GM21528 (cell line): ENCODE results near the gene FAM193A.
"Not testable (repeated sequence)": the region's sequence is repeated elsewhere in the genome, so short reads cannot be mapped to it uniquely, and the experiment has no call there.

Experiments
- ATAC-seq: cut with Tn5 transposase; IDR thresholded peaks from one replicate; pipeline ENCODE4 v1.9.1; 2021; ENCODE audit warnings: mild to moderate bottlenecking, moderate library complexity; ENCODE audit not compliant: unreplicated experiment, low FRiP score

The FAM193A gene

GRCh38 chr4:2598511-2599303, 62.3 kb downstream of the FAM193A start:
- peak; percentile 62 for ATAC-seq

GRCh38 chr4:2599304-2599654, 62.8 kb downstream of the FAM193A start:
- ATAC-seq = peak; percentile 29

- ATAC-seq = no peak
These were observed 64.4 kb downstream of the FAM193A start for GRCh38 chr4:2600878-2601277.

- no peak for ATAC-seq
These were observed 68.2 kb downstream of the FAM193A start for GRCh38 chr4:2604614-2605013.

GRCh38 chr4:2606960-2607506, 70.6 kb downstream of the FAM193A start:
- ATAC-seq = no peak

- no peak for ATAC-seq
These were observed 71.4 kb downstream of the FAM193A start for GRCh38 chr4:2607822-2608221.

GRCh38 chr4:2608291-2608690, 71.8 kb downstream of the FAM193A start:
- ATAC-seq = no peak

GRCh38 chr4:2615821-2616220, 79.4 kb downstream of the FAM193A start:
- no peak for ATAC-seq

- no peak for ATAC-seq
These were observed 81.5 kb downstream of the FAM193A start for GRCh38 chr4:2617955-2618354.

GRCh38 chr4:2618729-2619128, 82.3 kb downstream of the FAM193A start:
- ATAC-seq = not testable (repeated sequence)

GRCh38 chr4:2619459-2619858, 83.0 kb downstream of the FAM193A start:
- no peak for ATAC-seq

- ATAC-seq = no peak
These were observed 85.0 kb downstream of the FAM193A start for GRCh38 chr4:2621419-2621818.

GRCh38 chr4:2623442-2623841, 87.0 kb downstream of the FAM193A start:
- ATAC-seq = no peak

- no peak for ATAC-seq
These were observed 88.5 kb downstream of the FAM193A start for GRCh38 chr4:2624782-2625530.

- no peak for ATAC-seq
These were observed 89.8 kb downstream of the FAM193A start for GRCh38 chr4:2626231-2626630.

GRCh38 chr4:2630556-2631273, 94.3 kb downstream of the FAM193A start:
- no peak for ATAC-seq

GRCh38 chr4:2634014-2634413, 97.6 kb downstream of the FAM193A start:
- no peak for ATAC-seq

GRCh38 chr4:2636331-2636730, 99.9 kb downstream of the FAM193A start:
- ATAC-seq = no peak

GRCh38 chr4:2636994-2637393, 100.5 kb downstream of the FAM193A start:
- not testable (repeated sequence) for ATAC-seq

GRCh38 chr4:2637956-2638552, 101.6 kb downstream of the FAM193A start:
- ATAC-seq = no peak

GRCh38 chr4:2638730-2639129, 102.3 kb downstream of the FAM193A start:
- no peak for ATAC-seq
